Stomach (tissue), 9 donors: ENCODE results near the gene HRCT1. TPM values are rescaled to one million over a fixed set of nuclear protein-coding genes. Genes with fewer than 3 reads are reported as not detected.
"Not testable (repeated sequence)": the region's sequence is repeated elsewhere in the genome, so short reads cannot be mapped to it uniquely, and the experiment has no call there.

Experiments
- DNase-seq, 2 donors: peaks; one replicate each; pipeline versions ENCODE4 v3.0.0 to v3.0.0-alpha.2; 2013 to 2019
- H3K27ac ChIP-seq, 5 donors: fragments of 200-600 bp in 4 of 5; sonication (generic) in 4 of 5; one replicate each; pipeline ENCODE4 v1.5.1; 2013 to 2019; ENCODE audit warnings: mild to moderate bottlenecking in 1 of 5, moderate library complexity in 1 of 5
- H3K27me3 ChIP-seq, 3 donors: fragments of 200-600 bp; sonication (generic); one replicate each; pipeline ENCODE4 v1.5.1; 2017 to 2019; ENCODE audit warnings: mixed run types in 1 of 3
- H3K36me3 ChIP-seq, 4 donors: fragments of 200-600 bp; sonication (generic); 1 replicate in 3 of 4; 2 replicates in 1 of 4; pipeline ENCODE4 v1.5.1; 2016 to 2019
- H3K4me1 ChIP-seq, 4 donors: fragments of 200-600 bp; sonication (generic); one replicate each; pipeline ENCODE4 v1.5.1; 2016 to 2019
- H3K4me3 ChIP-seq, 4 donors: fragments of 200-600 bp; sonication (generic) in 3 of 4; one replicate each; pipeline ENCODE4 v1.5.1; 2016 to 2019; ENCODE audit warnings: mild to moderate bottlenecking in 1 of 4
- H3K9me3 ChIP-seq, 4 donors: fragments of 200-600 bp; sonication (generic); one replicate each; pipeline ENCODE4 v1.5.1; 2016 to 2019
- CTCF ChIP-seq, 7 experiments: fragments of 450-650 bp in 4 of 7; fragments of 200-600 bp in 3 of 7; sonication (generic) in 3 of 7; IDR thresholded peaks; one replicate each; pipeline ENCODE4 v1.5.1; 2016 to 2019; ENCODE audit warnings: antibody characterized with exemption in 7 of 7, control low read depth in 2 of 7, mild to moderate bottlenecking in 1 of 7
- EP300 ChIP-seq: sonication (generic); formaldehyde crosslinking; IDR thresholded peaks from one replicate; pipeline ENCODE4 v1.6.1; 2017; ENCODE audit warnings: antibody characterized with exemption
- POLR2A ChIP-seq, 4 donors: fragments of 450-650 bp; IDR thresholded peaks; one replicate each; pipeline ENCODE4 v1.6.1; 2016; ENCODE audit warnings: antibody characterized with exemption in 4 of 4, control low read depth in 2 of 4, mild to moderate bottlenecking in 1 of 4, moderate library complexity in 1 of 4
- POLR2AphosphoS5 ChIP-seq, 3 donors: sonication (generic); formaldehyde crosslinking; IDR thresholded peaks; one replicate each; pipeline ENCODE4 v1.6.1; 2016; ENCODE audit warnings: antibody characterized with exemption in 3 of 3
- WGBS, 5 donors: extraction: QIAGEN DNeasy Blood & Tissue Kit in 3 of 5; methylation state at CpG; one replicate each; pipeline versions ENCODE4 v1.1.5 to v1.1.7; 2013 to 2018; 5-methylcytosine and 5-hydroxymethylcytosine counted together
- intact Hi-C: fragments of 100-400 bp; cut with DNase I; formaldehyde crosslinking; loops from one replicate; pipeline ENCODE4 v1.15.1; 2023; ENCODE audit warnings: low total_unique reads
- polyA plus RNA-seq, 3 donors: library from polyadenylated mRNA; stranded (reverse); fragments of 200-250 nt; gene quantifications; one replicate each; pipeline ENCODE4 v1.2.3, GENCODE V29; 2013
- total RNA-seq, 5 donors: library from RNA; depleted of rRNA; stranded (reverse); fragments of >200 nt; gene quantifications; one replicate each; pipeline versions ENCODE4 v1.1.0 to v1.2.3, GENCODE V29; 2014 to 2016
- donor health status: healthy with polysubstance abuse.
- donor health status: Bipolar disorder and iron deficiency.
- donor health status: healthy.

HRCT1 gene
- total and polyA plus RNA-seq, 8 donors, result 0.50 to 28.7 (median 5.3) TPM; not detected in 2

- 87 to 91% (median 89%) methylated on average over 32 to 34 of the region's 34 CpGs for WGBS, 5 donors
- H3K9me3 ChIP-seq, result no peaks in the 10 kb centered on the region
- no peaks in the 10 kb centered on the region for H3K36me3 ChIP-seq
- peaks cover 61 to 88% (median 70%) of the 10 kb centered on the region in 4 donors for H3K4me1 ChIP-seq
- TF ChIP-seq CTCF (IDR thresholded peaks at IDR 0.05) (no peak), POLR2A (IDR thresholded peaks at IDR 0.05) (no peak), POLR2AphosphoS5 (IDR thresholded peaks at IDR 0.05) (no peak), EP300 (no peak)
- no peaks in the 10 kb centered on the region for H3K27me3 ChIP-seq
- peak overlapping the region; percentile 73 to 94 (median 89) for H3K27ac ChIP-seq
- H3K4me3 ChIP-seq, result no peak overlapping the region
- intact Hi-C loops, result loop anchor here (5.0 kb wide), 1 partner anchor 37 kb away; no protein-coding TSS in a partner anchor
- DNase-seq, result no peak
Observed at GRCh38 chr9:35909687-35910612, 3.9 kb downstream of the HRCT1 start.

GRCh38 chr9:35910613-35911359 lies 4.8 kb downstream of the HRCT1 start:
- peak; percentile 61 to 68 for DNase-seq
- Histone ChIP-seq H3K4me3 (no peak overlapping the region), H3K27ac (peak overlapping the region in 4 of 5 donors; percentile 86 to 94 (median 90)), H3K27me3 (no peaks in the 10 kb centered on the region), H3K4me1 (peaks cover 53 to 84% (median 62%) of the 10 kb centered on the region in 4 donors), H3K36me3 (no peaks in the 10 kb centered on the region), H3K9me3 (no peaks in the 10 kb centered on the region)
- TF ChIP-seq CTCF (IDR thresholded peaks at IDR 0.05) (peak in 3 of 7 experiments; percentile 29 to 46 (median 46)), POLR2A (IDR thresholded peaks at IDR 0.05) (no peak), POLR2AphosphoS5 (IDR thresholded peaks at IDR 0.05) (peak in 2 of 3 donors; percentile 9 to 46)
- 45 to 51% (median 49%) methylated on average over 13 to 14 of the region's 14 CpGs for WGBS, 5 donors
- intact Hi-C loops, result no loop called here

GRCh38 chr9:35911690-35912089 lies 5.7 kb downstream of the HRCT1 start:
- no peaks in the 10 kb centered on the region for H3K9me3 ChIP-seq
- no peaks in the 10 kb centered on the region for H3K36me3 ChIP-seq
- H3K27ac ChIP-seq, result peak overlapping the region in 4 of 5 donors; percentile 18 to 94 (median 65)
- peaks cover 44 to 75% (median 53%) of the 10 kb centered on the region in 4 donors for H3K4me1 ChIP-seq
- no peak for DNase-seq
- intact Hi-C loops, result no loop called here
- 75 to 89% (median 85%) methylated on average over 10 of the region's 10 CpGs for WGBS, 5 donors
- TF ChIP-seq POLR2A (IDR thresholded peaks at IDR 0.05) (no peak), POLR2AphosphoS5 (IDR thresholded peaks at IDR 0.05) (no peak), EP300 (no peak), CTCF (IDR thresholded peaks at IDR 0.05) (no peak)
- H3K4me3 ChIP-seq, result no peak overlapping the region
- no peaks in the 10 kb centered on the region for H3K27me3 ChIP-seq

GRCh38 chr9:35912791-35913400 lies 6.9 kb downstream of the HRCT1 start:
- H3K4me3 ChIP-seq, result no peak overlapping the region
- H3K9me3 ChIP-seq, result no peaks in the 10 kb centered on the region
- WGBS, 5 donors, result 58 to 86% (median 65%) methylated on average over 7 to 10 of the region's 10 CpGs
- TF ChIP-seq CTCF (IDR thresholded peaks at IDR 0.05), result no peak
- TF ChIP-seq POLR2A (IDR thresholded peaks at IDR 0.05), result no peak
- no peak for TF ChIP-seq POLR2AphosphoS5 (IDR thresholded peaks at IDR 0.05)
- TF ChIP-seq EP300, result no peak
- DNase-seq, result no peak
- H3K27me3 ChIP-seq, result no peaks in the 10 kb centered on the region
- H3K36me3 ChIP-seq, result no peaks in the 10 kb centered on the region
- H3K4me1 ChIP-seq, result peaks cover 32 to 63% (median 41%) of the 10 kb centered on the region in 4 donors
- intact Hi-C loops, result no loop called here
- H3K27ac ChIP-seq, result no peak overlapping the region

GRCh38 chr9:35913429-35913828 lies 7.4 kb downstream of the HRCT1 start:
- intact Hi-C loops, H3K9me3 ChIP-seq, H3K27ac ChIP-seq, DNase-seq, H3K4me3 ChIP-seq, H3K36me3 ChIP-seq, H3K27me3 ChIP-seq: not testable (repeated sequence)
- peaks cover 26 to 58% (median 36%) of the 10 kb centered on the region in 4 donors for H3K4me1 ChIP-seq
